NCI-H748 treated with DMSO at 0.1 percent for 48 hours (cell line): ENCODE results near the gene P2RY13.

ENCODE experiments used
- DNase-seq: peaks from one replicate; lab custom pipeline; 2025; lab: John Stamatoyannopoulos, UW

Gene P2RY13

GRCh38 chr3:151293127-151293526, 36.2 kb downstream of the P2RY13 start:
- DNase-seq: no peak

GRCh38 chr3:151290673-151291072, 38.7 kb downstream of the P2RY13 start:
- no peak for DNase-seq

- DNase-seq: no peak
Observed at GRCh38 chr3:151289445-151289844, 39.9 kb downstream of the P2RY13 start.

GRCh38 chr3:151285940-151286339, 43.4 kb downstream of the P2RY13 start:
- DNase-seq: no peak

- no peak for DNase-seq
Observed at GRCh38 chr3:151283907-151284461, 45.4 kb downstream of the P2RY13 start.

GRCh38 chr3:151283387-151283786, 46.0 kb downstream of the P2RY13 start:
- DNase-seq: no peak

GRCh38 chr3:151282921-151283320, 46.4 kb downstream of the P2RY13 start:
- DNase-seq: peak; percentile 49

- no peak for DNase-seq
Observed at GRCh38 chr3:151281671-151282324, 47.6 kb downstream of the P2RY13 start.

GRCh38 chr3:151278230-151278629, 51.1 kb downstream of the P2RY13 start, which contains the start of gene P2RY14:
Gene P2RY14, minus strand, starts transcription at chr3:151278542. Its CDS starts 64,226 bp downstream, at chr3:151214316.
- no peak for DNase-seq

GRCh38 chr3:151276687-151277042, 52.7 kb downstream of the P2RY13 start:
- no peak for DNase-seq
